ENCODE data around the gene SH3PXD2A. TPM values are rescaled to one million over a fixed set of nuclear protein-coding genes. Genes with fewer than 3 reads are reported as not detected.
"Not testable (repeated sequence)": the region's sequence is repeated elsewhere in the genome, so short reads cannot be mapped to it uniquely, and the experiment has no call there.

Gene SH3PXD2A
- total RNA-seq, 1 experiment from 2014 or later: 13.4 TPM

- Histone ChIP-seq H3K4me1 (replicated peaks) (peaks cover 20% of the 10 kb centered on the region), H3K27me3 (replicated peaks) (peaks cover 21% of the 10 kb centered on the region), H3K36me3 (no peaks in the 10 kb centered on the region), H3K27ac (peak overlapping the region; percentile 22; the same call in 1 of the 2 replicates), H3K4me3 (no peak overlapping the region), H3K9me3 (replicated peaks) (no peaks in the 10 kb centered on the region)
- DNase-seq (ENCODE audit: low read depth in 1 of 2, low spot score in 2 of 2): no peak
These were observed 4.8 kb downstream of the SH3PXD2A start for GRCh38 chr10:103850572-103850895.

GRCh38 chr10:103849880-103850571, 5.3 kb downstream of the SH3PXD2A start:
- DNase-seq (ENCODE audit: low read depth in 1 of 2, low spot score in 2 of 2): peak in 1 of 2 experiments; percentile 22
- Histone ChIP-seq H3K27ac (peak overlapping the region; percentile 22), H3K4me1 (replicated peaks) (peaks cover 16% of the 10 kb centered on the region), H3K9me3 (replicated peaks) (no peaks in the 10 kb centered on the region), H3K4me3 (no peak overlapping the region), H3K36me3 (no peaks in the 10 kb centered on the region), H3K27me3 (replicated peaks) (peaks cover 19% of the 10 kb centered on the region)

- no peak overlapping the region for H3K4me3 ChIP-seq
- no peaks in the 10 kb centered on the region for H3K36me3 ChIP-seq
- peaks cover 12% of the 10 kb centered on the region for H3K27me3 ChIP-seq (replicated peaks)
- H3K9me3 ChIP-seq (replicated peaks): no peaks in the 10 kb centered on the region
- no peak for DNase-seq (ENCODE audit: low read depth in 1 of 2, low spot score in 2 of 2)
- H3K4me1 ChIP-seq (replicated peaks): peaks cover 9% of the 10 kb centered on the region
- H3K27ac ChIP-seq: peak overlapping the region; percentile 22; the same call in 1 of the 2 replicates
These were observed 6.0 kb downstream of the SH3PXD2A start for GRCh38 chr10:103849212-103849877.

- no peak overlapping the region for H3K4me3 ChIP-seq
- H3K36me3 ChIP-seq: no peaks in the 10 kb centered on the region
- peaks cover 9% of the 10 kb centered on the region for H3K4me1 ChIP-seq (replicated peaks)
- H3K9me3 ChIP-seq (replicated peaks): no peaks in the 10 kb centered on the region
- DNase-seq (ENCODE audit: low read depth in 1 of 2, low spot score in 2 of 2): no peak
- H3K27ac ChIP-seq: no peak overlapping the region
- no peaks in the 10 kb centered on the region for H3K27me3 ChIP-seq (replicated peaks)
These were observed 7.4 kb downstream of the SH3PXD2A start for GRCh38 chr10:103847909-103848468.

- Histone ChIP-seq H3K27ac (no peak overlapping the region), H3K9me3 (replicated peaks) (no peaks in the 10 kb centered on the region), H3K4me3 (no peak overlapping the region), H3K36me3 (no peaks in the 10 kb centered on the region), H3K4me1 (replicated peaks) (peaks cover 9% of the 10 kb centered on the region), H3K27me3 (replicated peaks) (no peaks in the 10 kb centered on the region)
- DNase-seq (ENCODE audit: low read depth in 1 of 2, low spot score in 2 of 2): no peak
These were observed 8.0 kb downstream of the SH3PXD2A start for GRCh38 chr10:103847346-103847745.

GRCh38 chr10:103845972-103846371, 9.4 kb downstream of the SH3PXD2A start:
- H3K4me3 ChIP-seq: no peak overlapping the region
- H3K27me3 ChIP-seq (replicated peaks): no peaks in the 10 kb centered on the region
- no peak overlapping the region for H3K27ac ChIP-seq
- peaks cover 9% of the 10 kb centered on the region for H3K4me1 ChIP-seq (replicated peaks)
- no peak for DNase-seq (ENCODE audit: low read depth in 1 of 2, low spot score in 2 of 2)
- no peaks in the 10 kb centered on the region for H3K36me3 ChIP-seq
- H3K9me3 ChIP-seq (replicated peaks): no peaks in the 10 kb centered on the region

- H3K36me3 ChIP-seq: not testable (repeated sequence)
These were observed 10.0 kb downstream of the SH3PXD2A start for GRCh38 chr10:103845346-103845745.

GRCh38 chr10:103843854-103844570, 11.4 kb downstream of the SH3PXD2A start:
- no peaks in the 10 kb centered on the region for H3K27me3 ChIP-seq (replicated peaks)
- no peak for DNase-seq (ENCODE audit: low read depth in 1 of 2, low spot score in 2 of 2)

More at GRCh38 chr10:103845346-103845745, 10.0 kb downstream of the SH3PXD2A start:
- H3K27ac ChIP-seq; H3K9me3 ChIP-seq (replicated peaks); H3K4me3 ChIP-seq; H3K4me1 ChIP-seq (replicated peaks); H3K27me3 ChIP-seq (replicated peaks); DNase-seq (ENCODE audit: low read depth in 1 of 2, low spot score in 2 of 2): not testable (repeated sequence)

GRCh38 chr10:103843045-103843444, 12.3 kb downstream of the SH3PXD2A start:
- H3K4me3 ChIP-seq: no peak overlapping the region
- no peak overlapping the region for H3K27ac ChIP-seq
- no peaks in the 10 kb centered on the region for H3K9me3 ChIP-seq (replicated peaks)
- no peak for DNase-seq (ENCODE audit: low read depth in 1 of 2, low spot score in 2 of 2)
- H3K36me3 ChIP-seq: no peaks in the 10 kb centered on the region
- no peaks in the 10 kb centered on the region for H3K27me3 ChIP-seq (replicated peaks)
- no peaks in the 10 kb centered on the region for H3K4me1 ChIP-seq (replicated peaks)

More at GRCh38 chr10:103843854-103844570, 11.4 kb downstream of the SH3PXD2A start:
- Histone ChIP-seq H3K36me3 (no peaks in the 10 kb centered on the region), H3K4me3 (no peak overlapping the region), H3K9me3 (replicated peaks) (no peaks in the 10 kb centered on the region), H3K4me1 (replicated peaks) (no peaks in the 10 kb centered on the region), H3K27ac (no peak overlapping the region)

GRCh38 chr10:103842605-103843004, 12.8 kb downstream of the SH3PXD2A start:
- Histone ChIP-seq H3K4me1 (replicated peaks) (no peaks in the 10 kb centered on the region), H3K27ac (no peak overlapping the region), H3K36me3 (no peaks in the 10 kb centered on the region), H3K27me3 (replicated peaks) (no peaks in the 10 kb centered on the region), H3K4me3 (no peak overlapping the region), H3K9me3 (replicated peaks) (no peaks in the 10 kb centered on the region)
- DNase-seq (ENCODE audit: low read depth in 1 of 2, low spot score in 2 of 2): no peak

GRCh38 chr10:103841519-103841918, 13.9 kb downstream of the SH3PXD2A start:
- Histone ChIP-seq H3K4me1 (replicated peaks) (no peaks in the 10 kb centered on the region), H3K27me3 (replicated peaks) (no peaks in the 10 kb centered on the region), H3K27ac (no peak overlapping the region), H3K9me3 (replicated peaks) (no peaks in the 10 kb centered on the region), H3K4me3 (no peak overlapping the region), H3K36me3 (no peaks in the 10 kb centered on the region)
- no peak for DNase-seq (ENCODE audit: low read depth in 1 of 2, low spot score in 2 of 2)

GRCh38 chr10:103840740-103841070, 14.7 kb downstream of the SH3PXD2A start:
- no peak for DNase-seq (ENCODE audit: low read depth in 1 of 2, low spot score in 2 of 2)
- Histone ChIP-seq H3K27ac (no peak overlapping the region), H3K4me3 (no peak overlapping the region), H3K27me3 (replicated peaks) (no peaks in the 10 kb centered on the region), H3K36me3 (no peaks in the 10 kb centered on the region), H3K4me1 (replicated peaks) (no peaks in the 10 kb centered on the region), H3K9me3 (replicated peaks) (no peaks in the 10 kb centered on the region)

- no peak overlapping the region for H3K27ac ChIP-seq
- no peaks in the 10 kb centered on the region for H3K36me3 ChIP-seq
- H3K4me1 ChIP-seq (replicated peaks): no peaks in the 10 kb centered on the region
- no peaks in the 10 kb centered on the region for H3K9me3 ChIP-seq (replicated peaks)
- no peak for DNase-seq (ENCODE audit: low read depth in 1 of 2, low spot score in 2 of 2)
- H3K27me3 ChIP-seq (replicated peaks): no peaks in the 10 kb centered on the region
- H3K4me3 ChIP-seq: no peak overlapping the region
These were observed 15.3 kb downstream of the SH3PXD2A start for GRCh38 chr10:103839872-103840739.
